Measurements from ENCODE around the gene BSDC1. TPM values are rescaled to one million over a fixed set of nuclear protein-coding genes. Genes with fewer than 3 reads are reported as not detected.

Gene BSDC1
- total and polyA plus RNA-seq, 2 of the 13 experiments (the other 11 are each of a cell fraction or from before 2014, with no cell fraction given) = 40.3 to 64.2 TPM

DNA sequence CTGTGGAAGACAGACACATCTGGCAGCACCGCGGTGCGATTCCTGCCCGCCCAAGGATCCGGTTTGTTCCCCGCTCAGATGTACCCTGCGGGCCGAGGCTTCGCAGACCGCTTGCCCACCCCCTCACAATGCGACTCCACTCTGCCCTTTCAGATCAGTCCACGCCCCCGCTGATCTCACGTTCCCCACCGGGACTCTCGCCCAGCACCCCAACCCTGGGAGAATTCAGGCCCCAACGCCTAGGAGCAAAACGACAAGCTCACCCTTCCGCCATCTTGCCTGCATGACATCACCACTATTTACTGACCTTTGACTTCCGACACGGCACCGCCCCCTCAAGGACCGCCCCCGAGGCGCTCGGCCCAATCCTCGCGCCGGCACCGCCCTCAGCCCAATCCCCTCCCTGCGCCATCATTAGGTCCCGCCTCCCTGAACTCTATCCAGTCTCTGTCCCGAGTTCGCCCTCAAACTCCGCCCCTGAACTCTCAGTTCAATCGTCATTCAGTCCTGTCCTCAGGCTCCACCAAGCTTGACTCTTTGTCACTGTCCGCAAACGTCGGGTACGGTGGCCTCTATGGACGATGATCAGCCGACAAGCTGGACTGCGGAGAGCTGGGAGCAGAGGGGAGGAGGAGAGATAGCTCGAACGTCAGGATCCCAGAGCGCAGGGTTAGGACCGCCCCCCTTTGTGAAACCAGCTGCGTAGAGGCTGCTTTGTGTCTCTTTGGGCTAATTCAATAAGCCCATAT lies at the start of gene BSDC1 (continued):
- TF ChIP-seq, protein P1, sequence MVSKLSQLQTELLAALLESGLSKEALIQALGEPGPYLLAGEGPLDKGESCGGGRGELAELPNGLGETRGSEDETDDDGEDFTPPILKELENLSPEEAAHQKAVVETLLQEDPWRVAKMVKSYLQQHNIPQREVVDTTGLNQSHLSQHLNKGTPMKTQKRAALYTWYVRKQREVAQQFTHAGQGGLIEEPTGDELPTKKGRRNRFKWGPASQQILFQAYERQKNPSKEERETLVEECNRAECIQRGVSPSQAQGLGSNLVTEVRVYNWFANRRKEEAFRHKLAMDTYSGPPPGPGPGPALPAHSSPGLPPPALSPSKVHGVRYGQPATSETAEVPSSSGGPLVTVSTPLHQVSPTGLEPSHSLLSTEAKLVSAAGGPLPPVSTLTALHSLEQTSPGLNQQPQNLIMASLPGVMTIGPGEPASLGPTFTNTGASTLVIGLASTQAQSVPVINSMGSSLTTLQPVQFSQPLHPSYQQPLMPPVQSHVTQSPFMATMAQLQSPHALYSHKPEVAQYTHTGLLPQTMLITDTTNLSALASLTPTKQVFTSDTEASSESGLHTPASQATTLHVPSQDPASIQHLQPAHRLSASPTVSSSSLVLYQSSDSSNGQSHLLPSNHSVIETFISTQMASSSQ (IDR thresholded peaks at IDR 0.05; ENCODE audit: low read depth) = no peak
- TF ChIP-seq, protein P1 (CRISPR knock-in tag; IDR thresholded peaks at IDR 0.05; ENCODE audit: borderline replicate concordance) = peak; percentile 63; the same call in 1 of the 2 replicates
- TF ChIP-seq ZNF839 (CRISPR knock-in tag; IDR thresholded peaks at IDR 0.05; ENCODE audit: borderline replicate concordance) (peak; percentile 92; the same call in 1 of the 2 replicates), CBX5 (CRISPR knock-in tag; IDR thresholded peaks at IDR 0.05; ENCODE audit: borderline replicate concordance) (peak; percentile 97), MED1 (CRISPR knock-in tag; IDR thresholded peaks at IDR 0.05) (peak; percentile 70; the same call in 1 of the 2 replicates), ZNF589 (CRISPR knock-in tag; conservative IDR thresholded peaks at IDR 0.05) (peak; percentile 45; the same call in 1 of the 2 replicates), MEIS1 (CRISPR knock-in tag; IDR thresholded peaks at IDR 0.05; ENCODE audit: borderline replicate concordance) (peak; percentile 82; the same call in 1 of the 2 replicates), MIER2 (CRISPR knock-in tag; IDR thresholded peaks at IDR 0.05) (0 out of 2 replicates have a peak, but pooled peaks have one; percentile 5), HOXD1 (CRISPR knock-in tag; IDR thresholded peaks at IDR 0.05) (no peak), ZNF709 (CRISPR knock-in tag; IDR thresholded peaks at IDR 0.05) (0 out of 2 replicates have a peak, but pooled peaks have one; percentile 30)
- TF ChIP-seq, protein P2, sequence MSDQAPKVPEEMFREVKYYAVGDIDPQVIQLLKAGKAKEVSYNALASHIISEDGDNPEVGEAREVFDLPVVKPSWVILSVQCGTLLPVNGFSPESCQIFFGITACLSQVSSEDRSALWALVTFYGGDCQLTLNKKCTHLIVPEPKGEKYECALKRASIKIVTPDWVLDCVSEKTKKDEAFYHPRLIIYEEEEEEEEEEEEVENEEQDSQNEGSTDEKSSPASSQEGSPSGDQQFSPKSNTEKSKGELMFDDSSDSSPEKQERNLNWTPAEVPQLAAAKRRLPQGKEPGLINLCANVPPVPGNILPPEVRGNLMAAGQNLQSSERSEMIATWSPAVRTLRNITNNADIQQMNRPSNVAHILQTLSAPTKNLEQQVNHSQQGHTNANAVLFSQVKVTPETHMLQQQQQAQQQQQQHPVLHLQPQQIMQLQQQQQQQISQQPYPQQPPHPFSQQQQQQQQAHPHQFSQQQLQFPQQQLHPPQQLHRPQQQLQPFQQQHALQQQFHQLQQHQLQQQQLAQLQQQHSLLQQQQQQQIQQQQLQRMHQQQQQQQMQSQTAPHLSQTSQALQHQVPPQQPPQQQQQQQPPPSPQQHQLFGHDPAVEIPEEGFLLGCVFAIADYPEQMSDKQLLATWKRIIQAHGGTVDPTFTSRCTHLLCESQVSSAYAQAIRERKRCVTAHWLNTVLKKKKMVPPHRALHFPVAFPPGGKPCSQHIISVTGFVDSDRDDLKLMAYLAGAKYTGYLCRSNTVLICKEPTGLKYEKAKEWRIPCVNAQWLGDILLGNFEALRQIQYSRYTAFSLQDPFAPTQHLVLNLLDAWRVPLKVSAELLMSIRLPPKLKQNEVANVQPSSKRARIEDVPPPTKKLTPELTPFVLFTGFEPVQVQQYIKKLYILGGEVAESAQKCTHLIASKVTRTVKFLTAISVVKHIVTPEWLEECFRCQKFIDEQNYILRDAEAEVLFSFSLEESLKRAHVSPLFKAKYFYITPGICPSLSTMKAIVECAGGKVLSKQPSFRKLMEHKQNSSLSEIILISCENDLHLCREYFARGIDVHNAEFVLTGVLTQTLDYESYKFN (CRISPR knock-in tag; conservative IDR thresholded peaks at IDR 0.05) = peak; percentile 75
- TF ChIP-seq, protein P3, sequence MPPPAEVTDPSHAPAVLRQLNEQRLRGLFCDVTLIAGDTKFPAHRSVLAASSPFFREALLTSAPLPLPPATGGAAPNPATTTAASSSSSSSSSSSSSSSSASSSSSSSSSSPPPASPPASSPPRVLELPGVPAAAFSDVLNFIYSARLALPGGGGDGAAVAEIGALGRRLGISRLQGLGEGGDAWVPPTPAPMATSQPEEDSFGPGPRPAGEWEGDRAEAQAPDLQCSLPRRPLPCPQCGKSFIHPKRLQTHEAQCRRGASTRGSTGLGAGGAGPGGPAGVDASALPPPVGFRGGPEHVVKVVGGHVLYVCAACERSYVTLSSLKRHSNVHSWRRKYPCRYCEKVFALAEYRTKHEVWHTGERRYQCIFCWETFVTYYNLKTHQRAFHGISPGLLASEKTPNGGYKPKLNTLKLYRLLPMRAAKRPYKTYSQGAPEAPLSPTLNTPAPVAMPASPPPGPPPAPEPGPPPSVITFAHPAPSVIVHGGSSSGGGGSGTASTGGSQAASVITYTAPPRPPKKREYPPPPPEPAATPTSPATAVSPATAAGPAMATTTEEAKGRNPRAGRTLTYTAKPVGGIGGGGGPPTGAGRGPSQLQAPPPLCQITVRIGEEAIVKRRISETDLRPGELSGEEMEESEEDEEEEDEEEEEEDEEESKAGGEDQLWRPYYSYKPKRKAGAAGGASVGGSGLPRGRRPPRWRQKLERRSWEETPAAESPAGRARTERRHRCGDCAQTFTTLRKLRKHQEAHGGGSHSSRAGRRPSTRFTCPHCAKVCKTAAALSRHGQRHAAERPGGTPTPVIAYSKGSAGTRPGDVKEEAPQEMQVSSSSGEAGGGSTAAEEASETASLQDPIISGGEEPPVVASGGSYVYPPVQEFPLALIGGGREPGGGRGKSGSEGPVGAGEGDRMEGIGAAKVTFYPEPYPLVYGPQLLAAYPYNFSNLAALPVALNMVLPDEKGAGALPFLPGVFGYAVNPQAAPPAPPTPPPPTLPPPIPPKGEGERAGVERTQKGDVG (CRISPR knock-in tag; IDR thresholded peaks at IDR 0.05; ENCODE audit: borderline replicate concordance) = 0 out of 2 replicates have a peak, but pooled peaks have one; percentile 76
- TF ChIP-seq, protein P4, sequence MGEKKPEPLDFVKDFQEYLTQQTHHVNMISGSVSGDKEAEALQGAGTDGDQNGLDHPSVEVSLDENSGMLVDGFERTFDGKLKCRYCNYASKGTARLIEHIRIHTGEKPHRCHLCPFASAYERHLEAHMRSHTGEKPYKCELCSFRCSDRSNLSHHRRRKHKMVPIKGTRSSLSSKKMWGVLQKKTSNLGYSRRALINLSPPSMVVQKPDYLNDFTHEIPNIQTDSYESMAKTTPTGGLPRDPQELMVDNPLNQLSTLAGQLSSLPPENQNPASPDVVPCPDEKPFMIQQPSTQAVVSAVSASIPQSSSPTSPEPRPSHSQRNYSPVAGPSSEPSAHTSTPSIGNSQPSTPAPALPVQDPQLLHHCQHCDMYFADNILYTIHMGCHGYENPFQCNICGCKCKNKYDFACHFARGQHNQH (CRISPR knock-in tag; IDR thresholded peaks at IDR 0.05) = peak; percentile 90
- TF ChIP-seq, protein P5, sequence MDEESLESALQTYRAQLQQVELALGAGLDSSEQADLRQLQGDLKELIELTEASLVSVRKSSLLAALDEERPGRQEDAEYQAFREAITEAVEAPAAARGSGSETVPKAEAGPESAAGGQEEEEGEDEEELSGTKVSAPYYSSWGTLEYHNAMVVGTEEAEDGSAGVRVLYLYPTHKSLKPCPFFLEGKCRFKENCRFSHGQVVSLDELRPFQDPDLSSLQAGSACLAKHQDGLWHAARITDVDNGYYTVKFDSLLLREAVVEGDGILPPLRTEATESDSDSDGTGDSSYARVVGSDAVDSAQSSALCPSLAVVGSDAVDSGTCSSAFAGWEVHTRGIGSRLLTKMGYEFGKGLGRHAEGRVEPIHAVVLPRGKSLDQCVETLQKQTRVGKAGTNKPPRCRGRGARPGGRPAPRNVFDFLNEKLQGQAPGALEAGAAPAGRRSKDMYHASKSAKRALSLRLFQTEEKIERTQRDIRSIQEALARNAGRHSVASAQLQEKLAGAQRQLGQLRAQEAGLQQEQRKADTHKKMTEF (CRISPR knock-in tag; IDR thresholded peaks at IDR 0.05) = peak; percentile 60; the same call in 1 of the 2 replicates

Measured in HepG2 (cell line).